H1 (cell line): ENCODE data around the gene DLG1.

Experiments
- BACH1 ChIP-seq: IDR thresholded peaks from 2 replicates; pipeline ENCODE4 v1.6.1; 2012; ENCODE audit warnings: low read length, improper control_type of control experiment
- CEBPB ChIP-seq: IDR thresholded peaks from 2 replicates; pipeline ENCODE4 v1.6.1; 2012; ENCODE audit warnings: low read depth, low read length
- CHD2 ChIP-seq: IDR thresholded peaks from 2 replicates; pipeline ENCODE4 v1.6.1; 2012; ENCODE audit warnings: low read length, improper control_type of control experiment
- CTCF ChIP-seq, 3 experiments: IDR thresholded peaks; 1 replicate in 2 of 3; 2 replicates in 1 of 3; pipeline versions ENCODE4 v1.5.1 to v1.6.1; 2011; ENCODE audit warnings: low read length in 3 of 3, mild to moderate bottlenecking in 3 of 3, inconsistent platforms in 2 of 3, low read depth in 1 of 3, moderate library complexity in 1 of 3; ENCODE audit not compliant: insufficient read depth in 1 of 3; ENCODE audit errors: control extremely low read depth in 1 of 3
- EZH2 ChIP-seq: fragments of 200-600 bp; sonication (generic); IDR thresholded peaks from 2 replicates; pipeline ENCODE4 v1.7.1; 2012; ENCODE audit warnings: low read depth, mild to moderate bottlenecking, moderate library complexity, low read length, inconsistent platforms; ENCODE audit not compliant: severe bottlenecking
- GABPA ChIP-seq: IDR thresholded peaks from 2 replicates; pipeline ENCODE4 v1.6.1; 2011; ENCODE audit warnings: mild to moderate bottlenecking, low read length, moderate library complexity, borderline replicate concordance; ENCODE audit not compliant: insufficient read depth
- HDAC2 ChIP-seq, 2 experiments: fragments of 300-600 bp in 1 of 2; sonication (generic) in 1 of 2; IDR thresholded peaks; 2 replicates each; pipeline ENCODE4 v1.6.1; 2011 to 2012; ENCODE audit warnings: low read depth in 2 of 2, low read length in 2 of 2, mild to moderate bottlenecking in 2 of 2, moderate library complexity in 2 of 2, borderline replicate concordance in 1 of 2, inconsistent platforms in 1 of 2
- KDM1A ChIP-seq: fragments of 200-600, 300-600 bp; sonication (generic); IDR thresholded peaks from 2 replicates; pipeline ENCODE4 v1.7.1; 2016; ENCODE audit warnings: mild to moderate bottlenecking, low read length, borderline replicate concordance
- MAFK ChIP-seq: IDR thresholded peaks from 2 replicates; pipeline ENCODE4 v1.6.1; 2012; ENCODE audit warnings: low read depth, mild to moderate bottlenecking, improper control_type of control experiment, low read length
- TCF12 ChIP-seq: IDR thresholded peaks from 2 replicates; pipeline ENCODE4 v1.6.1; 2011; ENCODE audit warnings: low read depth, mild to moderate bottlenecking, low read length
- TF ChIP-seq, protein P1 (sequence below): IDR thresholded peaks from 2 replicates; pipeline ENCODE4 v1.6.1; 2011; ENCODE audit warnings: low read length, improper control_type of control experiment
- TF ChIP-seq, protein P2 (sequence below): IDR thresholded peaks from 2 replicates; pipeline ENCODE4 v1.6.1; 2012; ENCODE audit warnings: inconsistent platforms

GRCh38 chr3:197219619-197220018, 78.8 kb downstream of the DLG1 start:
- no peak for TF ChIP-seq CTCF (IDR thresholded peaks at IDR 0.05; ENCODE audit: control extremely low read depth in 1 of 3, insufficient read depth in 1 of 3, low read depth in 1 of 3, low read length in 3 of 3)
- TF ChIP-seq KDM1A = no peak
- TF ChIP-seq TCF12 = no peak
- no peak for TF ChIP-seq HDAC2 (IDR thresholded peaks at IDR 0.05; ENCODE audit: borderline replicate concordance in 1 of 2, low read depth in 2 of 2, low read length in 2 of 2)
- TF ChIP-seq, protein P1, sequence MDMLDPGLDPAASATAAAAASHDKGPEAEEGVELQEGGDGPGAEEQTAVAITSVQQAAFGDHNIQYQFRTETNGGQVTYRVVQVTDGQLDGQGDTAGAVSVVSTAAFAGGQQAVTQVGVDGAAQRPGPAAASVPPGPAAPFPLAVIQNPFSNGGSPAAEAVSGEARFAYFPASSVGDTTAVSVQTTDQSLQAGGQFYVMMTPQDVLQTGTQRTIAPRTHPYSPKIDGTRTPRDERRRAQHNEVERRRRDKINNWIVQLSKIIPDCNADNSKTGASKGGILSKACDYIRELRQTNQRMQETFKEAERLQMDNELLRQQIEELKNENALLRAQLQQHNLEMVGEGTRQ = no peak
- no peak for TF ChIP-seq BACH1
- no peak for TF ChIP-seq CEBPB
- TF ChIP-seq, protein P2, sequence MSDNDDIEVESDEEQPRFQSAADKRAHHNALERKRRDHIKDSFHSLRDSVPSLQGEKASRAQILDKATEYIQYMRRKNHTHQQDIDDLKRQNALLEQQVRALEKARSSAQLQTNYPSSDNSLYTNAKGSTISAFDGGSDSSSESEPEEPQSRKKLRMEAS = no peak
- TF ChIP-seq CHD2 = no peak
- TF ChIP-seq EZH2 = no peak
- no peak for TF ChIP-seq GABPA
- no peak for TF ChIP-seq MAFK
